WERI-Rb-1 (cell line): ENCODE measurements around the gene HIF1A.

Source experiments
- DNase-seq: peaks from one replicate; pipeline ENCODE4 v3.0.0-alpha.2; 2020
- H3K27ac ChIP-seq: fragments of 250-450 bp; sonication (Bioruptor Pico); 2 replicates; pipeline ENCODE4 v1.5.1; 2020; ENCODE audit warnings: mild to moderate bottlenecking, moderate library complexity
- H3K27me3 ChIP-seq: fragments of 250-450 bp; sonication (Bioruptor Pico); 2 replicates; pipeline ENCODE4 v1.5.1; 2021; ENCODE audit warnings: mild to moderate bottlenecking, low read depth, moderate library complexity; ENCODE audit not compliant: insufficient read depth, severe bottlenecking
- H3K36me3 ChIP-seq: fragments of 250-450 bp; sonication (Bioruptor Pico); 2 replicates; pipeline ENCODE4 v1.5.1; 2020; ENCODE audit warnings: mild to moderate bottlenecking, moderate library complexity
- H3K4me3 ChIP-seq: 2 replicates; pipeline ENCODE4 v1.5.1; 2011; ENCODE audit warnings: low read depth, mild to moderate bottlenecking, control low read depth, low read length
- H3K9me3 ChIP-seq: fragments of 250-450 bp; sonication (Bioruptor Pico); 2 replicates; pipeline ENCODE4 v1.5.1; 2021; ENCODE audit warnings: mild to moderate bottlenecking, moderate library complexity; ENCODE audit not compliant: severe bottlenecking
- TF ChIP-seq, protein P1 (sequence below): IDR thresholded peaks from 2 replicates; pipeline ENCODE4 v1.5.1; 2011; ENCODE audit warnings: low read depth, mild to moderate bottlenecking, control low read depth, inconsistent platforms, low read length

The HIF1A gene

DNA sequence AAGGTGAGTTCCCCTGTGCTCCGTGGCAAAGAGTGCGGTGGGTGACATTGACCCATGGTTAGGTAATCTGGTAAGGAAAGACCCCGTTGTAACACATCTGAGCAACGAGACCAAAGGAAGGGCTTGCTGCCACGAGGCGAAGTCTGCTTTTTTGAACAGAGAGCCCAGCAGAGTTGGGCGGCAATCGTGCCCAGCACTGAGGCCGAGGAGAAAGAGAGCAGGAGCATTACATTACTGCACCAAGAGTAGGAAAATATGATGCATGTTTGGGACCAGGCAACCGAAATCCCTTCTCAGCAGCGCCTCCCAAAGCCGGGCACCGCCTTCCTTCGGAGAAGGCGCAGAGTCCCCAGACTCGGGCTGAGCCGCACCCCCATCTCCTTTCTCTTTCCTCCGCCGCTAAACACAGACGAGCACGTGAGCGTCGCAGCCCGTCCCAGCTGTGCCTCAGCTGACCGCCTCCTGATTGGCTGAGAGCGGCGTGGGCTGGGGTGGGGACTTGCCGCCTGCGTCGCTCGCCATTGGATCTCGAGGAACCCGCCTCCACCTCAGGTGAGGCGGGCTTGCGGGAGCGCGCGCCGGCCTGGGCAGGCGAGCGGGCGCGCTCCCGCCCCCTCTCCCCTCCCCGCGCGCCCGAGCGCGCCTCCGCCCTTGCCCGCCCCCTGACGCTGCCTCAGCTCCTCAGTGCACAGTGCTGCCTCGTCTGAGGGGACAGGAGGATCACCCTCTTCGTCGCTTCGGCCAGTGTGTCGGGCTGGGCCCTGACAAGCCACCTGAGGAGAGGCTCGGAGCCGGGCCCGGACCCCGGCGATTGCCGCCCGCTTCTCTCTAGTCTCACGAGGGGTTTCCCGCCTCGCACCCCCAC is at the start of gene HIF1A:
HIF1A (plus strand) TSS at position 684 of the 865 bp plus-strand sequence. CDS start 292 bp downstream, outside the sequence.
- TF ChIP-seq, protein P1, sequence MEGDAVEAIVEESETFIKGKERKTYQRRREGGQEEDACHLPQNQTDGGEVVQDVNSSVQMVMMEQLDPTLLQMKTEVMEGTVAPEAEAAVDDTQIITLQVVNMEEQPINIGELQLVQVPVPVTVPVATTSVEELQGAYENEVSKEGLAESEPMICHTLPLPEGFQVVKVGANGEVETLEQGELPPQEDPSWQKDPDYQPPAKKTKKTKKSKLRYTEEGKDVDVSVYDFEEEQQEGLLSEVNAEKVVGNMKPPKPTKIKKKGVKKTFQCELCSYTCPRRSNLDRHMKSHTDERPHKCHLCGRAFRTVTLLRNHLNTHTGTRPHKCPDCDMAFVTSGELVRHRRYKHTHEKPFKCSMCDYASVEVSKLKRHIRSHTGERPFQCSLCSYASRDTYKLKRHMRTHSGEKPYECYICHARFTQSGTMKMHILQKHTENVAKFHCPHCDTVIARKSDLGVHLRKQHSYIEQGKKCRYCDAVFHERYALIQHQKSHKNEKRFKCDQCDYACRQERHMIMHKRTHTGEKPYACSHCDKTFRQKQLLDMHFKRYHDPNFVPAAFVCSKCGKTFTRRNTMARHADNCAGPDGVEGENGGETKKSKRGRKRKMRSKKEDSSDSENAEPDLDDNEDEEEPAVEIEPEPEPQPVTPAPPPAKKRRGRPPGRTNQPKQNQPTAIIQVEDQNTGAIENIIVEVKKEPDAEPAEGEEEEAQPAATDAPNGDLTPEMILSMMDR = peak; percentile 4; the same call in 1 of the 2 replicates
- Histone ChIP-seq H3K36me3 (peaks cover 14% of the 10 kb centered on the region), H3K4me3 (peak within 1 kb of the TSS; percentile 70), H3K9me3 (no peaks in the 10 kb centered on the region), H3K27ac (peak within 1 kb of the TSS; percentile 99), H3K27me3 (no peaks in the 10 kb centered on the region)
- DNase-seq = peak; percentile 97

GRCh38 chr14:61646366-61647116 is 48.8 kb upstream of the HIF1A start:
- no peak for DNase-seq
- no peaks in the 10 kb centered on the region for H3K27me3 ChIP-seq
- no peaks in the 10 kb centered on the region for H3K9me3 ChIP-seq
- H3K36me3 ChIP-seq = no peaks in the 10 kb centered on the region
- no peak overlapping the region for H3K27ac ChIP-seq
- no peak overlapping the region for H3K4me3 ChIP-seq
- TF ChIP-seq, protein P1 = no peak

DNA sequence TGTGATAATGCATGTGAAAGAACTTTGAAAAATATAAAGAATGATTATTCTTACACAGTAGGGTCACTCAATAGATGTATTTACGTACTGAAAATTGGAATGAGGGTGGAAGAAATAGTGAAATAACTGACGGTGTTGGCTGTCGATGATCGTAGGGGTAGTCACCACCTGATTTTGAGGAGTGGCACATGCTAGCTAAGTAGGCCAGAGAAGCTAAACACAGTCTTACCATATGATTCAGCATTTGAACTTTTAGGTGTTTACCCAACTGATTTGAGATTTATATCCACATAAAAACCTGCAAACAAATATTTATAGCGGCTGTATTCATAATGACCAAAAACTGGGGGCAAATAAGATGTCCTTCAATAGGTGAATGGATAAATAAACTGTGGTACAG is 47.6 kb upstream of the HIF1A start:
- H3K36me3 ChIP-seq = no peaks in the 10 kb centered on the region
- H3K9me3 ChIP-seq = no peaks in the 10 kb centered on the region
- H3K4me3 ChIP-seq = no peak overlapping the region
- no peak for DNase-seq
- TF ChIP-seq, protein P1 = no peak
- no peaks in the 10 kb centered on the region for H3K27me3 ChIP-seq
- no peak overlapping the region for H3K27ac ChIP-seq

DNA sequence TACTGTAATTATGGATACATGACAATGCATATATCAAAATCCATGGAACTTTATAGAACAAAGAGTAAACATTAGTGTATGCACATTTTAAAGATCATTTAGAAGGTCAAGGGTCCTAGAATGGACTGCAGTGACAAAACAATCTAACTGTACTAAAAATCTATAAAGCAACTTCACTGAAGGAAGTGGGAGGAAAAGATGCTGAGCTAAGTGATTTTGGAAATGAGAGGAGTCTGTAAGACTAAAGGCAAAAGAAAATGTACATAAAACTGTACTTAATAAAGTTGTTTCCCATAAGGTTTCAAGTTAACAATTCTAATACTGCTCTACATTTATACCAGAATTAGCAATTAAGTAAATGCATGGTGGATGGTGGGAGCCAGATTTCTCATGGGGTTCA is 46.9 kb upstream of the HIF1A start:
- Histone ChIP-seq H3K4me3 (no peak overlapping the region), H3K27me3 (no peaks in the 10 kb centered on the region), H3K36me3 (no peaks in the 10 kb centered on the region), H3K9me3 (no peaks in the 10 kb centered on the region), H3K27ac (no peak overlapping the region)
- no peak for DNase-seq
- TF ChIP-seq, protein P1 = no peak

GRCh38 chr14:61649283-61649682 is 46.0 kb upstream of the HIF1A start:
- Histone ChIP-seq H3K36me3 (no peaks in the 10 kb centered on the region), H3K27ac (no peak overlapping the region), H3K27me3 (no peaks in the 10 kb centered on the region), H3K9me3 (no peaks in the 10 kb centered on the region), H3K4me3 (no peak overlapping the region)
- TF ChIP-seq, protein P1 = no peak
- DNase-seq = no peak
